DND-41 (cell line): ENCODE measurements around the gene PLOD2.

ENCODE experiments used
- ATAC-seq: fragments of 200-7000 bp; cut with Tn5 transposase; 3 replicates; pipeline ENCODE4 v1.9.1; 2021; ENCODE audit warnings: low read depth; ENCODE audit not compliant: insufficient read depth
- DNase-seq: peaks from one replicate; pipeline ENCODE4 v3.0.0-alpha.2; 2020
- H2AFZ ChIP-seq: 2 replicates; pipeline ENCODE4 v1.6.0; 2012; ENCODE audit warnings: low read depth, low read length
- H3K27ac ChIP-seq: 2 replicates; pipeline ENCODE4 v1.5.1; 2012; ENCODE audit warnings: low read length, inconsistent platforms
- H3K27me3 ChIP-seq: fragments of 200-600 bp; sonication (generic); 2 replicates; pipeline ENCODE4 v1.6.0; 2012; ENCODE audit warnings: low read length, mild to moderate bottlenecking, inconsistent platforms; ENCODE audit not compliant: insufficient read depth, poor library complexity
- H3K36me3 ChIP-seq: 2 replicates; pipeline ENCODE4 v1.5.1; 2012; ENCODE audit warnings: low read length, inconsistent platforms; ENCODE audit not compliant: insufficient read depth
- H3K4me1 ChIP-seq: 2 replicates; pipeline ENCODE4 v1.5.1; 2012; ENCODE audit warnings: mild to moderate bottlenecking, low read length; ENCODE audit not compliant: insufficient read depth
- H3K4me2 ChIP-seq: 2 replicates; pipeline ENCODE4 v1.6.0; 2012; ENCODE audit warnings: mild to moderate bottlenecking, moderate library complexity, low read length, inconsistent platforms; ENCODE audit not compliant: insufficient read depth
- H3K4me3 ChIP-seq, 2 experiments: fragments of 200-600 bp in 1 of 2; shearing (Covaris generic) in 1 of 2; 2 replicates each; pipeline ENCODE4 v1.5.1; 2012 to 2016; ENCODE audit warnings: inconsistent platforms in 2 of 2, low read length in 2 of 2, mild to moderate bottlenecking in 2 of 2, low read depth in 1 of 2, moderate library complexity in 1 of 2
- H3K79me2 ChIP-seq: 2 replicates; pipeline ENCODE4 v1.6.0; 2012; ENCODE audit warnings: low read length, inconsistent platforms; ENCODE audit not compliant: insufficient read depth
- H3K9ac ChIP-seq: 2 replicates; pipeline ENCODE4 v1.6.0; 2012; ENCODE audit warnings: low read depth, mild to moderate bottlenecking, inconsistent platforms, low read length, moderate library complexity
- H3K9me3 ChIP-seq: 2 replicates; pipeline ENCODE4 v1.5.1; 2012; ENCODE audit warnings: low read length, moderate library complexity, mild to moderate bottlenecking, inconsistent platforms; ENCODE audit not compliant: insufficient read depth, severe bottlenecking
- H4K20me1 ChIP-seq: 2 replicates; pipeline ENCODE4 v1.6.0; 2012; ENCODE audit warnings: low read length; ENCODE audit not compliant: insufficient read depth
- CTCF ChIP-seq: IDR thresholded peaks from 2 replicates; pipeline ENCODE4 v1.5.1; 2012; ENCODE audit warnings: borderline replicate concordance, low read length, moderate library complexity, mild to moderate bottlenecking; ENCODE audit not compliant: poor library complexity, severe bottlenecking; ENCODE audit errors: extremely low read depth
- EZH2 ChIP-seq: IDR thresholded peaks from 3 replicates; pipeline ENCODE4 v1.6.1; 2012; ENCODE audit warnings: borderline replicate concordance, low read depth, mild to moderate bottlenecking, moderate library complexity, low read length, inconsistent platforms; ENCODE audit not compliant: severe bottlenecking

PLOD2 gene

GRCh38 chr3:146177519-146177918 lies 16.5 kb upstream of the PLOD2 start:
- Histone ChIP-seq H2AFZ (no peak overlapping the region), H4K20me1 (no peaks in the 10 kb centered on the region), H3K4me1 (no peaks in the 10 kb centered on the region), H3K4me2 (no peak overlapping the region), H3K27ac (no peak overlapping the region), H3K9me3 (no peaks in the 10 kb centered on the region), H3K36me3 (no peaks in the 10 kb centered on the region), H3K27me3 (no peaks in the 10 kb centered on the region), H3K79me2 (no peaks in the 10 kb centered on the region), H3K9ac (no peak overlapping the region), H3K4me3 (no peak overlapping the region)
- TF ChIP-seq EZH2: no peak
- no peak for TF ChIP-seq CTCF
- DNase-seq (no peak), ATAC-seq (no peak)

DNA sequence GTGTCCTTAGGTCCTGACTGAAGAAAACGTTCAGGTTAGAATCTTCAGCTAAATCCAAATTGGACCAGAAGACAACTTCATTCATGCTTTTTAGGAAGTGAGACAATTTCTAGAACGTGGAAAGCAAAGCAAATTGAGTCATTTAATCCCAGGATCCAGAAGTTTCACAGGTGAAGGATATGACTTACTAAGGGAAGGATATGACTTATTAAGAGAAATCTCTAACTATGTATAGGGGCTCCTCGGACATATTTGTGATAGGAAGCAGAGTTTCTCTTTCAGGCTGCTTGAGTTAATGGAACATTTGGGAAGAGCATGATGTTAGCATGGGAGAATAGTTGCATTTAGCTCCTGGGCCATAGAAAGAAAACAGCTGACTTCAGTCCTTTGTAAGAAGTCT lies 16.1 kb upstream of the PLOD2 start:
- no peak for TF ChIP-seq EZH2
- no peak for TF ChIP-seq CTCF
- Histone ChIP-seq H3K4me3 (no peak overlapping the region), H3K36me3 (no peaks in the 10 kb centered on the region), H2AFZ (no peak overlapping the region), H4K20me1 (no peaks in the 10 kb centered on the region), H3K4me1 (no peaks in the 10 kb centered on the region), H3K9me3 (no peaks in the 10 kb centered on the region), H3K27ac (no peak overlapping the region), H3K79me2 (no peaks in the 10 kb centered on the region), H3K4me2 (no peak overlapping the region), H3K9ac (no peak overlapping the region), H3K27me3 (no peaks in the 10 kb centered on the region)
- DNase-seq: no peak
- ATAC-seq: no peak

DNA sequence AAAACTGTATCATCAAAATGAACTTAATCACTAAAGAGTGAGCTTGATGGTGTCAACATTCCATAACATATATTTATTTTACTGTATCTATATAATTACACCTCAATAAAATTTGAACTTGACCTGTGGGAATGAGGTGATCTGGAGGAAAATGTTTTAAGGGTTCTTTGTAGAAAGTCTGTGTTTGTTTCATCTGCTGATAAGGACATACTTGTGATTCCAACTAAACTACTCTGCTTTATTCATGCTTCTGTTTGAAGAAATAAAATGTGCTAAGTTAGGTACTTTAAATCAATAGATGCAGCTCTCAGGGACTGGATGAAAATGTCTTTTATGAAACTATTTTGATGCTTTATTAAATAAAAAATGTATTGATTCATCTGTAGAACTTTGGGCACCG lies 11.6 kb upstream of the PLOD2 start:
- TF ChIP-seq EZH2 (no peak), CTCF (no peak)
- H3K9ac ChIP-seq: no peak overlapping the region
- H3K4me3 ChIP-seq: no peak overlapping the region
- H4K20me1 ChIP-seq: no peaks in the 10 kb centered on the region
- DNase-seq (no peak), ATAC-seq (no peak)
- H3K9me3 ChIP-seq: no peaks in the 10 kb centered on the region
- H3K27ac ChIP-seq: no peak overlapping the region
- no peaks in the 10 kb centered on the region for H3K4me1 ChIP-seq
- no peak overlapping the region for H2AFZ ChIP-seq
- H3K36me3 ChIP-seq: no peaks in the 10 kb centered on the region
- no peaks in the 10 kb centered on the region for H3K79me2 ChIP-seq
- H3K27me3 ChIP-seq: no peaks in the 10 kb centered on the region
- H3K4me2 ChIP-seq: no peak overlapping the region

DNA sequence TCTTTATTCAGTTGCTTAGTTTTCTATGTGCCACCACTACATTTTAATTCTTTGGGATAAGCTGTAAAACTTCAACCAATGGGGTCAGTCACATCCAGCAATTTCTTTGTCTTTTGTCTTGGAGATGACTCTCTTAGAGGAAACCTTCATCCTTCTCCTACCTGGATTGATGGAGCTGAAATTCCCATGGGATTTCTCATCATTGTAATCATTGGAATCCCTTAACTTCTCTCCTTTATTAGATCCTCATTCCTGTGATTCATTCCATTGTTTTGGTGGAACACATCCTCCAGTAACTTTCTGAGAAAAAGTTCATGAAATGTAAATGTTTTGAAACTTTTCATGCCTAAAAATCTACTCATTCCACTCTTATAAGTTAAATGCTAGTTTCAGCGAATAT lies 9.6 kb upstream of the PLOD2 start:
- H3K36me3 ChIP-seq: no peaks in the 10 kb centered on the region
- no peaks in the 10 kb centered on the region for H3K79me2 ChIP-seq
- no peak overlapping the region for H3K27ac ChIP-seq
- ATAC-seq (no peak), DNase-seq (no peak)
- H2AFZ ChIP-seq: no peak overlapping the region
- no peaks in the 10 kb centered on the region for H4K20me1 ChIP-seq
- H3K9me3 ChIP-seq: no peaks in the 10 kb centered on the region
- H3K27me3 ChIP-seq: no peaks in the 10 kb centered on the region
- H3K4me3 ChIP-seq: no peak overlapping the region
- H3K4me2 ChIP-seq: no peak overlapping the region
- H3K9ac ChIP-seq: no peak overlapping the region
- no peaks in the 10 kb centered on the region for H3K4me1 ChIP-seq
- TF ChIP-seq EZH2 (no peak), CTCF (no peak)
